MM.1S (cell line): ENCODE data around the gene THAP7.

Experiments
- EZH2 ChIP-seq: fragments of 300-600 bp; sonication (generic); optimal IDR thresholded peaks from 2 replicates; pipeline ENCODE3; 2017; ENCODE audit warnings: low read depth, mild to moderate bottlenecking, antibody characterized with exemption, low read length, mixed read lengths
- TF ChIP-seq, protein P1 (sequence below): fragments of 300-600 bp; sonication (generic); IDR thresholded peaks from 2 replicates; pipeline ENCODE4 v1.5.1; 2016; ENCODE audit warnings: antibody characterized with exemption, low read length, mixed read lengths

- TF ChIP-seq, protein P1, sequence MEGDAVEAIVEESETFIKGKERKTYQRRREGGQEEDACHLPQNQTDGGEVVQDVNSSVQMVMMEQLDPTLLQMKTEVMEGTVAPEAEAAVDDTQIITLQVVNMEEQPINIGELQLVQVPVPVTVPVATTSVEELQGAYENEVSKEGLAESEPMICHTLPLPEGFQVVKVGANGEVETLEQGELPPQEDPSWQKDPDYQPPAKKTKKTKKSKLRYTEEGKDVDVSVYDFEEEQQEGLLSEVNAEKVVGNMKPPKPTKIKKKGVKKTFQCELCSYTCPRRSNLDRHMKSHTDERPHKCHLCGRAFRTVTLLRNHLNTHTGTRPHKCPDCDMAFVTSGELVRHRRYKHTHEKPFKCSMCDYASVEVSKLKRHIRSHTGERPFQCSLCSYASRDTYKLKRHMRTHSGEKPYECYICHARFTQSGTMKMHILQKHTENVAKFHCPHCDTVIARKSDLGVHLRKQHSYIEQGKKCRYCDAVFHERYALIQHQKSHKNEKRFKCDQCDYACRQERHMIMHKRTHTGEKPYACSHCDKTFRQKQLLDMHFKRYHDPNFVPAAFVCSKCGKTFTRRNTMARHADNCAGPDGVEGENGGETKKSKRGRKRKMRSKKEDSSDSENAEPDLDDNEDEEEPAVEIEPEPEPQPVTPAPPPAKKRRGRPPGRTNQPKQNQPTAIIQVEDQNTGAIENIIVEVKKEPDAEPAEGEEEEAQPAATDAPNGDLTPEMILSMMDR, result no peak
- TF ChIP-seq EZH2, result no peak
Observed at GRCh38 chr22:20995329-20996030, 6.4 kb downstream of the THAP7 start.
